AG10803 (cell line): Measurements from ENCODE around the gene FAAH2.
"Not testable (repeated sequence)": the region's sequence is repeated elsewhere in the genome, so short reads cannot be mapped to it uniquely, and the experiment has no call there.

ENCODE experiments used
- DNase-seq: peaks from one replicate; pipeline ENCODE4 v3.0.0; 2010; ENCODE audit warnings: low read depth
- H3K4me3 ChIP-seq: 2 replicates; pipeline ENCODE4 v1.5.1; 2011; ENCODE audit warnings: mild to moderate bottlenecking, low read length, control low read depth
- TF ChIP-seq, protein P1 (sequence below): conservative IDR thresholded peaks from 2 replicates; pipeline ENCODE4 v1.5.1; 2011; ENCODE audit warnings: mild to moderate bottlenecking, low read length, control low read depth, inconsistent platforms

Gene FAAH2

DNA sequence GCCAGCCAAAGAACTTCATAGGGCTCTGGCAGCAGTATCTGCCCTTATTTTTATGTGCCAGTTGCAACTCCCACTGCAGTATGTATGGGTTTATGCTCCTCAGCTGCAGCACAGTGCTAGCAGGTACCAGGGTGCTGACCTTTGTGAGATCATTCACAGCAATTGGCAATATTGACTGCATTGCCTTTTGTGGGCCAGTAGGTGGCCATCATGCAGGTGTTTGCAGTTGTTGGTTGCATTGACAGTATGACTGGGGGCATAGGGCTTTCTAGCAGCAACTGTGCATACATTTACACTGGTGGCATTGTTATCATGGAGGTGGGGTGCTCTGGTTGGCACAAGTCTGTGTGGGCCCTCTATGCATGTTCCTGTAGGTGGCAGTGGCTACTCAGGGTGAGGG is 42.5 kb downstream of the FAAH2 start:
- TF ChIP-seq, protein P1, sequence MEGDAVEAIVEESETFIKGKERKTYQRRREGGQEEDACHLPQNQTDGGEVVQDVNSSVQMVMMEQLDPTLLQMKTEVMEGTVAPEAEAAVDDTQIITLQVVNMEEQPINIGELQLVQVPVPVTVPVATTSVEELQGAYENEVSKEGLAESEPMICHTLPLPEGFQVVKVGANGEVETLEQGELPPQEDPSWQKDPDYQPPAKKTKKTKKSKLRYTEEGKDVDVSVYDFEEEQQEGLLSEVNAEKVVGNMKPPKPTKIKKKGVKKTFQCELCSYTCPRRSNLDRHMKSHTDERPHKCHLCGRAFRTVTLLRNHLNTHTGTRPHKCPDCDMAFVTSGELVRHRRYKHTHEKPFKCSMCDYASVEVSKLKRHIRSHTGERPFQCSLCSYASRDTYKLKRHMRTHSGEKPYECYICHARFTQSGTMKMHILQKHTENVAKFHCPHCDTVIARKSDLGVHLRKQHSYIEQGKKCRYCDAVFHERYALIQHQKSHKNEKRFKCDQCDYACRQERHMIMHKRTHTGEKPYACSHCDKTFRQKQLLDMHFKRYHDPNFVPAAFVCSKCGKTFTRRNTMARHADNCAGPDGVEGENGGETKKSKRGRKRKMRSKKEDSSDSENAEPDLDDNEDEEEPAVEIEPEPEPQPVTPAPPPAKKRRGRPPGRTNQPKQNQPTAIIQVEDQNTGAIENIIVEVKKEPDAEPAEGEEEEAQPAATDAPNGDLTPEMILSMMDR = no peak
- DNase-seq = no peak
- H3K4me3 ChIP-seq = no peak overlapping the region

- not testable (repeated sequence) for H3K4me3 ChIP-seq, DNase-seq
Observed at GRCh38 chrX:57335790-57336189, 49.3 kb downstream of the FAAH2 start.

GRCh38 chrX:57353472-57354132 is 67.1 kb downstream of the FAAH2 start:
- TF ChIP-seq, protein P1 = no peak

GRCh38 chrX:57364145-57364544 is 77.6 kb downstream of the FAAH2 start:
- TF ChIP-seq, protein P1 = no peak
- no peak overlapping the region for H3K4me3 ChIP-seq
- DNase-seq = no peak

More at GRCh38 chrX:57353472-57354132, 67.1 kb downstream of the FAAH2 start:
- DNase-seq = no peak
- no peak overlapping the region for H3K4me3 ChIP-seq

- no peak for DNase-seq
- TF ChIP-seq, protein P1 = no peak
- no peak overlapping the region for H3K4me3 ChIP-seq
Observed at GRCh38 chrX:57366430-57366829, 79.9 kb downstream of the FAAH2 start.

- H3K4me3 ChIP-seq = no peak overlapping the region
- TF ChIP-seq, protein P1 = no peak
- DNase-seq = no peak
Observed at GRCh38 chrX:57367649-57368048, 81.1 kb downstream of the FAAH2 start.

DNA sequence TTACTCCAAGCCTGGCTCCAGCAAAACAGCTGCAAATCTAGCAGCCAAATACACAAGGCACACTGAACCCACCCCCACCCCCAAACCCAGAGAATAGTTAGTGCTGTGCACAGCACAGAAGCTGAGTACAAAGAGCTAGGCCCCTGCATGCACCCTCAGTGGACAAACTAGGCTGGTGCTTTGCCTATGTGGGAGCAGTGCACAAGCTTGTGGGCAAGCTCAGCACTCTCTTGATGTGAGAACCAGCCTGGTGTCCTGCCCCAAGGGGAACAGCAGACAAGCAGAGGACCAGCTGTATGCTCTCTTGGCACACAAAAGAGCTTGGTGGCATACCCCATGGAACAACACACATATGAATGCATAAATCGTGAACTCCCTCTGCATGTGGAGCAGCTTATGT is 81.7 kb downstream of the FAAH2 start:
- H3K4me3 ChIP-seq = no peak overlapping the region
- TF ChIP-seq, protein P1 = no peak
- no peak for DNase-seq
